Esophagus squamous epithelium (tissue), 5 donors: ENCODE data around the gene CLDN19. TPM values are rescaled to one million over a fixed set of nuclear protein-coding genes. Genes with fewer than 3 reads are reported as not detected.

Experiments
- DNase-seq: peaks from one replicate; lab custom pipeline; 2025; lab: John Stamatoyannopoulos, UW
- H3K27ac ChIP-seq, 4 donors: fragments of 200-600 bp; sonication (generic); one replicate each; pipeline ENCODE4 v1.5.1; 2016 to 2019; ENCODE audit warnings: mild to moderate bottlenecking in 1 of 4
- H3K27me3 ChIP-seq, 4 donors: fragments of 200-600 bp; sonication (generic); 1 replicate in 3 of 4; 2 replicates in 1 of 4; pipeline versions ENCODE4 v1.5.1 to v1.6.0; 2017 to 2021; ENCODE audit warnings: antibody characterized with exemption in 1 of 4
- H3K36me3 ChIP-seq, 3 donors: fragments of 200-600 bp; sonication (generic); one replicate each; pipeline ENCODE4 v1.5.1; 2016 to 2019
- H3K4me1 ChIP-seq, 3 donors: fragments of 200-600 bp; sonication (generic); one replicate each; pipeline ENCODE4 v1.5.1; 2017 to 2019
- H3K4me3 ChIP-seq, 4 donors: fragments of 200-600 bp; sonication (generic); 1 replicate in 3 of 4; 2 replicates in 1 of 4; pipeline ENCODE4 v1.5.1; 2016 to 2019; ENCODE audit warnings: mild to moderate bottlenecking in 2 of 4, moderate library complexity in 1 of 4
- H3K9me3 ChIP-seq, 3 donors: fragments of 200-600 bp; sonication (generic); one replicate each; pipeline ENCODE4 v1.5.1; 2016 to 2019
- CTCF ChIP-seq, 6 experiments: fragments of 450-650 bp in 4 of 6; fragments of 200-600 bp in 2 of 6; sonication (generic) in 2 of 6; IDR thresholded peaks; one replicate each; pipeline ENCODE4 v1.5.1; 2016 to 2019; ENCODE audit warnings: antibody characterized with exemption in 6 of 6, mild to moderate bottlenecking in 4 of 6, moderate library complexity in 4 of 6
- POLR2A ChIP-seq, 4 donors: fragments of 450-650 bp; IDR thresholded peaks; one replicate each; pipeline ENCODE4 v1.6.1; 2017; ENCODE audit warnings: antibody characterized with exemption in 4 of 4, mild to moderate bottlenecking in 4 of 4, moderate library complexity in 3 of 4
- WGBS, 2 donors: methylation state at CpG; one replicate each; pipeline ENCODE4 v1.1.5; 2018; 5-methylcytosine and 5-hydroxymethylcytosine counted together
- intact Hi-C: fragments of 100-400 bp; cut with DNase I; formaldehyde crosslinking; loops from one replicate; pipeline ENCODE4 v1.15.0; 2022
- total RNA-seq, 4 donors: library from RNA; depleted of rRNA; stranded (reverse); fragments of >200 nt; gene quantifications; one replicate each; pipeline ENCODE4 v1.1.0, GENCODE V29; 2016
- donor health status: DM: yes; HTN: yes; CAD: no.

Gene CLDN19
- total RNA-seq, 4 donors from 2014 or later = 0.21 TPM; not detected in 3

GRCh38 chr1:42776502-42776901 lies 36.5 kb upstream of the CLDN19 start:
- Histone ChIP-seq H3K4me1 (no peaks in the 10 kb centered on the region), H3K36me3 (peaks cover 4 to 85% (median 17%) of the 10 kb centered on the region in 3 donors), H3K27me3 (no peaks in the 10 kb centered on the region), H3K9me3 (no peaks in the 10 kb centered on the region), H3K4me3 (no peak overlapping the region), H3K27ac (no peak overlapping the region)
- 94 to 100% methylated on average over 4 to 6 of the region's 6 CpGs for WGBS, 2 donors
- no peak for TF ChIP-seq CTCF (IDR thresholded peaks at IDR 0.05)
- no peak for TF ChIP-seq POLR2A (IDR thresholded peaks at IDR 0.05)
- intact Hi-C loops = no loop called here
- DNase-seq = no peak

GRCh38 chr1:42774928-42775526 lies 35.0 kb upstream of the CLDN19 start:
- no peaks in the 10 kb centered on the region for H3K4me1 ChIP-seq

GRCh38 chr1:42773420-42773819 lies 33.4 kb upstream of the CLDN19 start:
- Histone ChIP-seq H3K36me3 (peaks cover 4 to 63% (median 17%) of the 10 kb centered on the region in 3 donors), H3K27ac (no peak overlapping the region), H3K4me1 (peaks cover 0 to 15% (median 10%) of the 10 kb centered on the region in 3 donors), H3K9me3 (no peaks in the 10 kb centered on the region), H3K27me3 (no peaks in the 10 kb centered on the region), H3K4me3 (no peak overlapping the region)
- DNase-seq = no peak
- intact Hi-C loops = no loop called here
- TF ChIP-seq POLR2A (IDR thresholded peaks at IDR 0.05) (no peak), CTCF (IDR thresholded peaks at IDR 0.05) (no peak)
- WGBS, 2 donors = 50% methylated on average over 2 of the region's 2 CpGs

More at GRCh38 chr1:42774928-42775526, 35.0 kb upstream of the CLDN19 start:
- Histone ChIP-seq H3K9me3 (no peaks in the 10 kb centered on the region), H3K36me3 (peaks cover 4 to 71% (median 17%) of the 10 kb centered on the region in 3 donors), H3K4me3 (no peak overlapping the region), H3K27me3 (no peaks in the 10 kb centered on the region), H3K27ac (no peak overlapping the region)
- intact Hi-C loops = no loop called here
- TF ChIP-seq POLR2A (IDR thresholded peaks at IDR 0.05) = no peak
- no peak for TF ChIP-seq CTCF (IDR thresholded peaks at IDR 0.05)
- no peak for DNase-seq
- 79 to 92% methylated on average over 3 to 5 of the region's 5 CpGs for WGBS, 2 donors

DNA sequence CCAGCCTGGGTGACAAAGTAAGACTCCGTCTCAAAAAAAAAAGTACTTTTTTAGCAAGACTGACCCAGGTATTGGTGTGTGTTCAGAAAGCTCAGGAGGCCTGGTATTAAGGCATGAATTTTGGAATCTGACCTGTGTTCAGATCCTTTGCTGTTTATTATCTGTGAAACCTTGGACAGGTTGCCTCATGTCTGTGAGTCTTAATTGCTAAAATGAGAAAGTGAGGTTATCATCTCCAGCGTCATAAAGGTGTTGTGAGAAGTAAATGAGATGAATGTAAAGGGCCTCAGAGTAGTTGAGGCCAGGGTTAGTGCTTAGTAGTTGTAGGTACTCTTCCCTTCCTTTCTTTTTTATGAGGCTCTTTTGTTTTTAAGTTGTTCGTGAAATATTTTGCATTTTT lies 29.8 kb upstream of the CLDN19 start:
- no peak overlapping the region for H3K27ac ChIP-seq

More for the DNA sequence above, 29.8 kb upstream of the CLDN19 start:
- TF ChIP-seq CTCF (IDR thresholded peaks at IDR 0.05) (no peak), POLR2A (IDR thresholded peaks at IDR 0.05) (no peak)
- 85 to 88% methylated on average over 3 of the region's 3 CpGs for WGBS, 2 donors
- intact Hi-C loops = no loop called here
- no peak for DNase-seq
- Histone ChIP-seq H3K4me3 (no peak overlapping the region), H3K27me3 (no peaks in the 10 kb centered on the region), H3K9me3 (no peaks in the 10 kb centered on the region), H3K36me3 (peaks cover 0 to 27% (median 6%) of the 10 kb centered on the region in 3 donors), H3K4me1 (peaks cover 10 to 43% (median 16%) of the 10 kb centered on the region in 3 donors)
